DLD1 (cell line): ENCODE results near the gene ATAD3B.

ENCODE experiments used
- in situ Hi-C: cut with HindIII; loops from 2 replicates; pipeline ENCODE4 v1.10.0; 2017; ENCODE audit warnings: low sequenced_read_pairs

ATAD3B gene

GRCh38 chr1:1542766-1543705 is 71.5 kb downstream of the ATAD3B start:
- in situ Hi-C loops = no loop called here

GRCh38 chr1:1543706-1544099 is 72.1 kb downstream of the ATAD3B start:
- in situ Hi-C loops = no loop called here

GRCh38 chr1:1544544-1544943 is 73.0 kb downstream of the ATAD3B start:
- in situ Hi-C loops = no loop called here
